GM23338 (cell line): ENCODE measurements around the gene SLC26A11.

Experiments used
- POLR2AphosphoS5 ChIP-seq: IDR thresholded peaks from 2 replicates; pipeline ENCODE4 v1.6.1; 2016; ENCODE audit warnings: antibody characterized with exemption, low read depth
- TF ChIP-seq, protein P1 (sequence below): IDR thresholded peaks from one replicate; pipeline ENCODE4 v1.6.1; 2018; ENCODE audit warnings: antibody characterized with exemption; ENCODE audit not compliant: unreplicated experiment

- TF ChIP-seq, protein P1, sequence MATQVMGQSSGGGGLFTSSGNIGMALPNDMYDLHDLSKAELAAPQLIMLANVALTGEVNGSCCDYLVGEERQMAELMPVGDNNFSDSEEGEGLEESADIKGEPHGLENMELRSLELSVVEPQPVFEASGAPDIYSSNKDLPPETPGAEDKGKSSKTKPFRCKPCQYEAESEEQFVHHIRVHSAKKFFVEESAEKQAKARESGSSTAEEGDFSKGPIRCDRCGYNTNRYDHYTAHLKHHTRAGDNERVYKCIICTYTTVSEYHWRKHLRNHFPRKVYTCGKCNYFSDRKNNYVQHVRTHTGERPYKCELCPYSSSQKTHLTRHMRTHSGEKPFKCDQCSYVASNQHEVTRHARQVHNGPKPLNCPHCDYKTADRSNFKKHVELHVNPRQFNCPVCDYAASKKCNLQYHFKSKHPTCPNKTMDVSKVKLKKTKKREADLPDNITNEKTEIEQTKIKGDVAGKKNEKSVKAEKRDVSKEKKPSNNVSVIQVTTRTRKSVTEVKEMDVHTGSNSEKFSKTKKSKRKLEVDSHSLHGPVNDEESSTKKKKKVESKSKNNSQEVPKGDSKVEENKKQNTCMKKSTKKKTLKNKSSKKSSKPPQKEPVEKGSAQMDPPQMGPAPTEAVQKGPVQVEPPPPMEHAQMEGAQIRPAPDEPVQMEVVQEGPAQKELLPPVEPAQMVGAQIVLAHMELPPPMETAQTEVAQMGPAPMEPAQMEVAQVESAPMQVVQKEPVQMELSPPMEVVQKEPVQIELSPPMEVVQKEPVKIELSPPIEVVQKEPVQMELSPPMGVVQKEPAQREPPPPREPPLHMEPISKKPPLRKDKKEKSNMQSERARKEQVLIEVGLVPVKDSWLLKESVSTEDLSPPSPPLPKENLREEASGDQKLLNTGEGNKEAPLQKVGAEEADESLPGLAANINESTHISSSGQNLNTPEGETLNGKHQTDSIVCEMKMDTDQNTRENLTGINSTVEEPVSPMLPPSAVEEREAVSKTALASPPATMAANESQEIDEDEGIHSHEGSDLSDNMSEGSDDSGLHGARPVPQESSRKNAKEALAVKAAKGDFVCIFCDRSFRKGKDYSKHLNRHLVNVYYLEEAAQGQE: no peak
- TF ChIP-seq POLR2AphosphoS5: no peak
Measured at GRCh38 chr17:80202197-80202596, 18.0 kb upstream of the SLC26A11 start.
